Muscle of back (tissue), 10 donors: ENCODE results near the gene TPRX1. TPM values are rescaled to one million over a fixed set of nuclear protein-coding genes. Genes with fewer than 3 reads are reported as not detected.

Source experiments
- polyA plus RNA-seq, 10 donors: library from polyadenylated mRNA; unstranded; fragments of 120-200 nt; gene quantifications; one replicate each; pipeline ENCODE4 v1.2.1, GENCODE V29; 2013; ENCODE audit not compliant: insufficient read length in 10 of 10

TPRX1 gene
- polyA plus RNA-seq, 10 donors, result not detected

Other genes starting within 250 kb of the TPRX1 start
- gene ZNF541, start 231.4 kb downstream of the TPRX1 start, polyA plus RNA-seq, result under 1 TPM in 8 of 10 donors, not detected in 2; 0.14 to 0.44 (median 0.20) TPM
- gene BICRA, start 195.4 kb downstream of the TPRX1 start, polyA plus RNA-seq, result 10 to 100 TPM in 4 of 10 donors, 1 to 10 TPM in 6; 5.7 to 12.6 (median 10.0) TPM
- gene EHD2, start 91.1 kb downstream of the TPRX1 start, polyA plus RNA-seq, result 100 to 1,000 TPM in 8 of 10 donors, 10 to 100 TPM in 2; 86.8 to 144 (median 110) TPM
- gene NOP53, start 59.0 kb downstream of the TPRX1 start, polyA plus RNA-seq, result 100 to 1,000 TPM; 398 to 594 (median 527) TPM
- 100 to 1,000 TPM; 634 to 857 (median 820) TPM for gene SELENOW, start 25.8 kb downstream of the TPRX1 start, polyA plus RNA-seq
- gene CRX, start 17.4 kb upstream of the TPRX1 start, polyA plus RNA-seq, result under 1 TPM in 1 of 10 donors, not detected in 9; 0.14 TPM
- not detected for gene TPRX2, start 54.7 kb upstream of the TPRX1 start, polyA plus RNA-seq
- under 1 TPM in 1 of 10 donors, not detected in 9; 0.12 TPM for gene SULT2A1, start 81.8 kb upstream of the TPRX1 start, polyA plus RNA-seq
- not detected for gene BSPH1, start 187.6 kb upstream of the TPRX1 start, polyA plus RNA-seq
- gene ELSPBP1, start 190.1 kb upstream of the TPRX1 start, polyA plus RNA-seq, result not detected
- not detected for gene CABP5, start 239.5 kb upstream of the TPRX1 start, polyA plus RNA-seq